Measurements from ENCODE around the gene ELFN2.

The ELFN2 gene

DNA sequence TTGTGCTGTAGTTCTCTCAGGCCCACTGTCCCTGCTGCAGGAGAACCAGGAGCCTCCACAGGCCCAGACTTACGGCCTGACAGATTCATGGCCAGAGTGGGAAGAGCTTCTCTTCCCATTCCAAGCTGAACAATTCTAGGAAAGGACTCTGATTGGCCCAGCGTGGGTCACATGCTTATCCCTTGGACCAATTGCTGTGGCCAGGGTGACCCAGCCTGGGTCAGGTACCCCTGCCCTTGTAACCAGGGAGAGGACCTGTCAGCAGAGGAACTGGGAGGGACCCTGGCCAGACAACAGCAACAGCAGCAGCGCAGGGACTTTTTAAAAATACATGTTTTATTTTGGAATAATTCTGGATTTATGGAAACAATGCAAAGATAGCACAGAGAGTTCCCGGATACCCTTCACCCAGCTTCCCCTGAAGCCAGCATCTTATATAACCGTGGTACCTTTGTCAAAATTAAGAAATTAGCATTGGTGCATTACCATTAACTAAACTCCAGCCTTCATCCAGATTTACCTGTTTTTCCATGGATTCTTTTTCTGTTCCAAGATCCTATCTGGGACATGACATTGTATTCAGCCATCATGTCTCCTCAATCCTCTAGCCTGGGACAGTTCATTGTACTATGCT is 8.8 kb upstream of the ELFN2 start:
- peaks cover 5% of the 10 kb centered on the region; the same call in 1 of the 2 replicates for H3K9me3 ChIP-seq (ENCODE audit: control insufficient read depth, insufficient read depth, low read length)
- H3K36me3 ChIP-seq (ENCODE audit: control insufficient read depth, insufficient read depth, low read length) = no peaks in the 10 kb centered on the region
- no peaks in the 10 kb centered on the region for H3K27me3 ChIP-seq (ENCODE audit: control insufficient read depth, insufficient read depth, low read length)
- no peak overlapping the region for H3K9ac ChIP-seq (ENCODE audit: low read depth, low read length)
- 0 out of 2 replicates have a peak, but pooled peaks cover 3% of the 10 kb centered on the region for H3K4me1 ChIP-seq (ENCODE audit: control insufficient read depth, insufficient read depth, low read length)
- no peak overlapping the region for H3K27ac ChIP-seq (ENCODE audit: low read depth, low read length)
- H3K4me3 ChIP-seq (ENCODE audit: low read depth, low read length) = no peak overlapping the region

DNA sequence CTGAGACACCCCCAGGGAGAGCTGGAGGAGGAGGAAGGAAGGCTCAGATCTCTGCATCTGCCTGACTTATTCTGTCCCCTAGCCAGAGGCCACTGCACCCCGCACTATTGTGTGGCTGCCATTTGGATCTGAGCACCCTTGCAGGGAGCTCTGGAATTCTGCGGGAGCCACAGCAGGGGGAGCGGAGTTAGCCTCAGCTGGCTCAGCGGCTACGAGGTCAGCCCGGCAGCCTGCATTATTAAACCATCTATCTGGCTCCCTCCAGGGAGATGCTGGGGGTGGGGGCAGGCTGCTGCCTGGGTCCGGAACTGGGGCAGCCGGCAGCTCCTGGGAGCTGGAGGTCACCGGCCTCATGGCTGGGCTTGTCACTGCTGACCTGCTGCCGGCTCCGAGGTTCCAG is 6.5 kb upstream of the ELFN2 start:
- no peak overlapping the region for H3K9ac ChIP-seq (ENCODE audit: low read depth, low read length)

DNA sequence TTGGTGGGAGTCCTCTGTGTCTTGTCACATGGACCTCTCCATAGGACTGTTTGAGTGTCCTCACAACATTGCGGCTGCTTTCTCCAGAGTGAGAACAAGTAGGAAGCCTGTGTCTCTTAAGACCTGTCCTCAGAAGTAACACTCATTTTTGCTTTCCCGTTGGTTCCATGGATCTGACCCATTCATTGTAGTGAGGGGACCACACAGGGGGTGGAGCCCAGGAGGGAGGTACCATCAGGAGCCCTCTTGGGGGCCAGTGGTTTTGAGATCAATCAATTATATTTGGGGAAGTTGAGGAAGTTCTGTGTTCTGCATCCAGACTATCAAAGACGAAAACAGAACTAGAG is 5.4 kb upstream of the ELFN2 start:
- Histone ChIP-seq H3K36me3 (ENCODE audit: control insufficient read depth, insufficient read depth, low read length) (no peaks in the 10 kb centered on the region), H3K4me1 (ENCODE audit: control insufficient read depth, insufficient read depth, low read length) (0 out of 2 replicates have a peak, but pooled peaks cover 3% of the 10 kb centered on the region), H3K9me3 (ENCODE audit: control insufficient read depth, insufficient read depth, low read length) (no peaks in the 10 kb centered on the region), H3K4me3 (ENCODE audit: low read depth, low read length) (no peak overlapping the region), H3K27me3 (ENCODE audit: control insufficient read depth, insufficient read depth, low read length) (peaks cover 12% of the 10 kb centered on the region), H3K9ac (ENCODE audit: low read depth, low read length) (no peak overlapping the region), H3K27ac (ENCODE audit: low read depth, low read length) (no peak overlapping the region)

More for the DNA sequence above, 6.5 kb upstream of the ELFN2 start:
- Histone ChIP-seq H3K27ac (ENCODE audit: low read depth, low read length) (no peak overlapping the region), H3K4me3 (ENCODE audit: low read depth, low read length) (no peak overlapping the region), H3K4me1 (ENCODE audit: control insufficient read depth, insufficient read depth, low read length) (0 out of 2 replicates have a peak, but pooled peaks cover 3% of the 10 kb centered on the region), H3K27me3 (ENCODE audit: control insufficient read depth, insufficient read depth, low read length) (peaks cover 1% of the 10 kb centered on the region), H3K36me3 (ENCODE audit: control insufficient read depth, insufficient read depth, low read length) (no peaks in the 10 kb centered on the region), H3K9me3 (ENCODE audit: control insufficient read depth, insufficient read depth, low read length) (no peaks in the 10 kb centered on the region)

DNA sequence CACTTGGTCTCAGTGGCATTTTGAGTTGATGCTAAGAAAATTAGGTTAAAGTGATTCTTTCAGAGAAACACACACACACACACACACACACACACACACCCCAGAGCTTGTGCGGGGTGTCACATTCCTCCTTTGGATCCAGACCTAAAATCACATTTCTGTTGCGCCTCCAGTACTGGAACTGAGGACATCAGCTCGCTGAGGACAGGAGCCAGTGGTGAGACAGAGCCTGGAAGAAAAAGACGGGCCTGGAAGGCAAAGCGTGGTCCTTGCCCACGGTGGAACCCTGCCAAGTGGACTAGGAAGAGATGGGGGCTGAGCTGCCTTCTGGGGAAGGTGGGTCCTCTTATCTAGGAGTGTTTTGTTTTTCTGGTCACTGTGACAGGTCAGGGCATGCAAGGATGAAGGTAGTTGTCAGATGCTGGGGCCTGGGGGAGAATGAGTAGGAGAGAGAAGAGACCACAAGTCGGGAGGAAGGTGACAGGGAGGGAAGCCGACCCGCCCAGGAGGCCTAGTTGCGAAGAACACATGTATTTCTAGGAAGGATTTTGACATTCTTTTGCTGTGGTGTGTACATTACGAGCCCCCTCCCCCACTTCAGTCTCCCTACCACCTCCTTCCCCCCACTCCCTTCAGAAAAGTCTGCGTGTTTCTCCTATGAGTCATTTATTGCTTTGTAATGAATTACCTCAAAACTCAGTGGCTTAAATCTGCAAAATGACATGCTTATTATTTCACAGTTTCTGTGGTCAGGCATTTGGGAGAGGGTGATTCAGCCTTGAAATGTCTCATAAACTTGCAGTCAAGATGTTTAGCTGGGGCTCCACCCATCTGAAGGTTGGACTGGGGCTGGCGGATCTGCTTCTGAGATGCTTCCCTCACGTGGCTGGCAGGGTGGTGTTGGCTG is 4.8 kb upstream of the ELFN2 start:
- no peak overlapping the region for H3K27ac ChIP-seq (ENCODE audit: low read depth, low read length)
- H3K9me3 ChIP-seq (ENCODE audit: control insufficient read depth, insufficient read depth, low read length) = no peaks in the 10 kb centered on the region
- peaks cover 19% of the 10 kb centered on the region for H3K27me3 ChIP-seq (ENCODE audit: control insufficient read depth, insufficient read depth, low read length)
- 0 out of 2 replicates have a peak, but pooled peaks cover 3% of the 10 kb centered on the region for H3K4me1 ChIP-seq (ENCODE audit: control insufficient read depth, insufficient read depth, low read length)
- no peak overlapping the region for H3K4me3 ChIP-seq (ENCODE audit: low read depth, low read length)
- no peak overlapping the region for H3K9ac ChIP-seq (ENCODE audit: low read depth, low read length)
- no peaks in the 10 kb centered on the region for H3K36me3 ChIP-seq (ENCODE audit: control insufficient read depth, insufficient read depth, low read length)

DNA sequence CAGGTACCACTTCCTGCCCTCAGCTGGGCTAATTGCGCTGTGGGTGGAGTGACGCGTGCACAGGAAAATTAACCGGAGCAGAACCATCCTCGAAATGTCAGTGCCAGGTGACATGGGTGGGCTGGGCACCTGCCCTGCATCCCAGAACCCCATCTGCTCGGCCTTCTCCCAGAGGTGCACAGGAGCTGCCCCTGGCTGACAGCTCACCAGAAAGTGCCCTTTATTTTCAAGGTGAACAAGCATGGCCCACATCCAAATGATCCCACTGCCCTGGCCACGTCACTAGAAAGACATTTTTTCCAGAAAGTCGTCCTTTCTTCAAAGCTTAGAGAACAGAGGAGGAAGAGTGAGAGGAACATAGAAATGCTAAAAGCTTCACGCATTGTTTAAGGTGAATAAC is 4.1 kb upstream of the ELFN2 start:
- Histone ChIP-seq H3K27me3 (ENCODE audit: control insufficient read depth, insufficient read depth, low read length) (peaks cover 26% of the 10 kb centered on the region), H3K9me3 (ENCODE audit: control insufficient read depth, insufficient read depth, low read length) (no peaks in the 10 kb centered on the region), H3K9ac (ENCODE audit: low read depth, low read length) (no peak overlapping the region), H3K27ac (ENCODE audit: low read depth, low read length) (no peak overlapping the region), H3K4me3 (ENCODE audit: low read depth, low read length) (no peak overlapping the region), H3K36me3 (ENCODE audit: control insufficient read depth, insufficient read depth, low read length) (no peaks in the 10 kb centered on the region), H3K4me1 (ENCODE audit: control insufficient read depth, insufficient read depth, low read length) (peaks cover 3% of the 10 kb centered on the region; the same call in 1 of the 2 replicates)

DNA sequence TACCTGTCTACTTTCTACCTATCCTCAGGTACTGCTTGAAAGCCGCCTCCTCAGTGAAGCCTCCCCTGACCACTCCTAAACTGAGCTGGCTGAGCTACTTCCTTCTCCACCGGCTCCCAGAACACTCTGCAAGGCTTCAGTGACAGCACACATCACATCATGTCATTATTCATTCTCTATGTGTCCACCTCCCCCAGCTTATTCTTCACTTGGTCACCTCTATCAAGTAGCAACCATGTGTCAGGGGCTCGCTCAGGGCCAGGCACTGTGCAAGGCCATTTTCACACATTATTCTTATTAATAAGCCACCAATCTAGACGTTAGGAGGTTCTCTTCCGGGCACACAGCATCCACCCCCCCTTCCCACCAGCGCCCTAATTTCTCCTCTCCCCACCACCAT is 3.7 kb upstream of the ELFN2 start:
- no peaks in the 10 kb centered on the region for H3K9me3 ChIP-seq (ENCODE audit: control insufficient read depth, insufficient read depth, low read length)
- no peaks in the 10 kb centered on the region for H3K36me3 ChIP-seq (ENCODE audit: control insufficient read depth, insufficient read depth, low read length)
- peaks cover 7% of the 10 kb centered on the region; the same call in 1 of the 2 replicates for H3K4me1 ChIP-seq (ENCODE audit: control insufficient read depth, insufficient read depth, low read length)
- no peak overlapping the region for H3K27ac ChIP-seq (ENCODE audit: low read depth, low read length)
- H3K4me3 ChIP-seq (ENCODE audit: low read depth, low read length) = no peak overlapping the region
- peaks cover 30% of the 10 kb centered on the region for H3K27me3 ChIP-seq (ENCODE audit: control insufficient read depth, insufficient read depth, low read length)
- no peak overlapping the region for H3K9ac ChIP-seq (ENCODE audit: low read depth, low read length)

GRCh38 chr22:37428649-37429586 is 1.6 kb upstream of the ELFN2 start:
- Histone ChIP-seq H3K9ac (ENCODE audit: low read depth, low read length) (no peak overlapping the region), H3K4me1 (ENCODE audit: control insufficient read depth, insufficient read depth, low read length) (peaks cover 8% of the 10 kb centered on the region; the same call in 1 of the 2 replicates), H3K9me3 (ENCODE audit: control insufficient read depth, insufficient read depth, low read length) (no peaks in the 10 kb centered on the region), H3K27me3 (ENCODE audit: control insufficient read depth, insufficient read depth, low read length) (peaks cover 44% of the 10 kb centered on the region), H3K4me3 (ENCODE audit: low read depth, low read length) (no peak overlapping the region), H3K36me3 (ENCODE audit: control insufficient read depth, insufficient read depth, low read length) (no peaks in the 10 kb centered on the region), H3K27ac (ENCODE audit: low read depth, low read length) (no peak overlapping the region)

DNA sequence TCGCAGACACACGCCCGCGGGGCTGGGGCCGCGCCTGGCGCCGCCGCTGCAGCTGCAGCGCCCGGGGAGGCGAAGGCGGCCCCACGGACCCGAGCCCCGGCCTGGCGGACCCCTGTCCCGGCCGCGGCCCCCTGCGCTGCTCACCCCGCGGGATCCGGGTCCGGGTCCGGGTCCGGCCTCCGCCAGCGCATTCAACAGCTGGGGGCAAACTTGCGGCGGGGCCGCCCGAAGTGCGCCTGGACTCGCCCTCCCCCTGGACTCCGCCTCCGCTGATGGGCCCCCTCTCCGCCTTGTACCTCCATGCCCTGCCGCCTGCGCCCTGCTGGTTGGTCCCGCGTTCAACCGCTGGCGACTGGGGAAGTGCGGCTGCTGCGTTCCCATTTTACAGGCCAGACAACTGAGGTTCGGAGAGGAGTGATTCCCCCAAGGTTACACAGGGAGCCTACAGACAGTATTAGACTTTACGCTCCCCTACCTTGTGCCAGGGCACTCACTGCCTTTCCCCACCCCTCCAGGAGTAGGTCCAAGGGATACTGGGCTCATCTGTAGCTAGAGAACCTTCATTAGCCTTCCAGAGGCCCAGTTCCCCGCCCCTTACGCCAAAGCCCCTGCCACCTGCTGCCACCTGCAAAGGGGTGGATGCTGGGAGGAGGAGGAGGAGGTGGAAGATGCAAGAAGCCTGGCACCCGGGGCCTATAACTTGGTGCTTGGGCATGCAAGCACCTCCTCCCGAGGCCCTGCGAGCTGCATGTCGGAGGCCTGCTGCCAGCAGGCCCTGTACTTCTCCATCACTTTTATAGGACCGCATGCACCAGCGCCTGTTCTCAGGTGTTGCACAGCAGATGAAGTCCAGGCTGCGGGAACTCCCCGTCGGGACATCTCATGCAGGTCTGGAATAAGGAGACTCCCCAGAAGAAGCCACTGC is 694 bp upstream of the ELFN2 start:
- Histone ChIP-seq H3K9ac (ENCODE audit: low read depth, low read length) (no peak overlapping the region), H3K4me3 (ENCODE audit: low read depth, low read length) (peak overlapping the region; percentile 59; the same call in 1 of the 2 replicates), H3K27me3 (ENCODE audit: control insufficient read depth, insufficient read depth, low read length) (peaks cover 44% of the 10 kb centered on the region)

DNA sequence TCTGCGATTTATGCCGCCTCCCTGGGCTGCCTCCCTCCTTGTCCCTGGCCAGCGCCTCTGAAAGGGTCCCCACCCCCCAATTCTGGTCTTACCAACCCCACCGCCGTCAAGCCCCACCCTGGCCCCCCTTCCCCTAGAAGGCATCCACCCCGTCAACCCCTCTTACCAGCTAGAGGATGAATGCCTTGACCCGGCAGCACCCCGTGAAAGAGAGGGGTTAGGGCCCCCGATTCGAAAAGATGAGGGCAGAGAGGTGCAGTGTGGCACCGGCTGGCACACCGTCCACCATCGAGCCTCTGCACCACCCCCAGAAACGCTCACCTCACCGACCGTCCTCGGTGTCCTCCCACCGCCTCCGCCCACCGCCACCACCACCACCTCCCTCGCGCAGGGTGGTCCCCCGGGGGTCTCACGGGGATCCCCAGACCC is 559 bp downstream of the ELFN2 start:
- H3K4me3 ChIP-seq (ENCODE audit: low read depth, low read length) = peak overlapping the region; percentile 59; the same call in 1 of the 2 replicates
- no peak overlapping the region for H3K27ac ChIP-seq (ENCODE audit: low read depth, low read length)
- no peaks in the 10 kb centered on the region for H3K9me3 ChIP-seq (ENCODE audit: control insufficient read depth, insufficient read depth, low read length)
- peaks cover 45% of the 10 kb centered on the region for H3K27me3 ChIP-seq (ENCODE audit: control insufficient read depth, insufficient read depth, low read length)
- no peaks in the 10 kb centered on the region for H3K36me3 ChIP-seq (ENCODE audit: control insufficient read depth, insufficient read depth, low read length)
- H3K4me1 ChIP-seq (ENCODE audit: control insufficient read depth, insufficient read depth, low read length) = peaks cover 6% of the 10 kb centered on the region; the same call in 1 of the 2 replicates
- H3K9ac ChIP-seq (ENCODE audit: low read depth, low read length) = no peak overlapping the region

More for the DNA sequence above, 694 bp upstream of the ELFN2 start:
- H3K27ac ChIP-seq (ENCODE audit: low read depth, low read length) = no peak overlapping the region
- peaks cover 6% of the 10 kb centered on the region; the same call in 1 of the 2 replicates for H3K4me1 ChIP-seq (ENCODE audit: control insufficient read depth, insufficient read depth, low read length)
- no peaks in the 10 kb centered on the region for H3K36me3 ChIP-seq (ENCODE audit: control insufficient read depth, insufficient read depth, low read length)
- H3K9me3 ChIP-seq (ENCODE audit: control insufficient read depth, insufficient read depth, low read length) = no peaks in the 10 kb centered on the region
